HG03196 (cell line): ENCODE measurements around the gene SLC38A3.

Source experiments
- ATAC-seq: cut with Tn5 transposase; IDR thresholded peaks from one replicate; pipeline ENCODE4 v1.9.1; 2021; ENCODE audit not compliant: unreplicated experiment

Gene SLC38A3

DNA sequence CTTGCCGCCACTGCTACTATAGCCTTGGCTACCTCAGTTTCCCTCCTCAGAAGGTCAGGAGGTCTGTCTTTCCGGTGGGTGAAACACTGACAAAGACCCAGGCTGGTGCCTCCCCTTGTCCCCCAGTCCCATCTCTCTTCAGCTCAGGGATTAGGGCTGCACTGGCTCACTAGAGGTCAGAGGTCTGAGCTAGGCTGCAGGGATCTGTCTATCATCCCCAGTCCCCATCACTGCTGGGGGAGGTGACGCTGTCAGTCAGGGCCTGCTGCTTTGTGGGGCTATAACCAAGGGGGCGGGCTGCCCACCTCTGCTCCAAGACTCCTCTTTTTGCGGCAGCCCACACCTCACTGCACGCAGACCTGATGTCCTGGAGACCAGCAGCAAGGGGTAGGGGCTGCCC is 36.3 kb upstream of the SLC38A3 start:
- no peak for ATAC-seq

DNA sequence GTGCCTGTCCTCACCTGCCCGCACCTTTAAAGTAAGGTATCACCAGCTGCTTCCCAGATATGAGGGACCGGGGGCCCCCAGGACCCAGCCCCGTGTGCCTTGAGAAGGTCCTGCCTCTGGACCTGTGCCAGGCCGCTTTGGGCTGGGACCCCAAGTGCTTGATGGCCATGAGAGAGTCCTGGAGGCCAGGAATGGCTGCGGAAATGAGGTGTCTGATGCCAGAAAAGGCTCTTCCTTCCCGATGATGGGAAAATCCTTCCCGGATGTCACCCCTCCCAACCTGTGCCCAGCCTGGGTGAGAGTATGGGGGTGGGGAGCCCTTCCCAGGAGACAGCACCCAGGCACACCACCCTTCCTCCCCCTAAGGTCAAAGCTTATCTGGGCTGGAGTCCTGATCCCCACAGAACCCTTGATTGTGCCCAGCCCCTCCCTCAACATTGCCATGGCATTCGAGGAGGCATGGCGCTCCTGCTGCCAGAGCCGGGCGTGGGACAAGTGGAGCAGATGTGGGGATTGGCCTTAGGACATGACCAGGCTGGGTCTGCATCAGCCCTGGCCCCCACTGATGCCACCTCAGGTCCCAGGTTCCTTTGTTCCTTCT is 35.7 kb upstream of the SLC38A3 start:
- no peak for ATAC-seq

DNA sequence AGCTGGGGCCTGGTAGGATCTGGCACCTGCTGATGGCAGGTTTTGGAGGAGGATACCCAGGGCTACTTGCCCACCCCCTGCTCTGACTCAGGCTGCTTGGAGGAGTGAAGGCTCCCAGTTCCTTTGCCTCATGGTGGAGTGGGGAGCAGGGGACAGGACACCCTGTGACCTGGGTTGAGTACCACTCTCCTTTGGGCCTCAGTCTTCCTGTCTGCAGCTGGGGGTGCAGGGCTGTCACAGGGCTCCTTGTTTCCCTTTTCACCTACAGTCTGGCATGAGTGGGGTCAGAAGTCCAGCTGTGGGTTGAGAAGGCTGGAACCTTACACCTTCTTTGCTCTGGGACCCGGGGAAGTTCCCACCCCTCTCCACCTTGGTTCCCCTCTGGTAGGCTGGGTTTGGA is 35.2 kb upstream of the SLC38A3 start:
- no peak for ATAC-seq

DNA sequence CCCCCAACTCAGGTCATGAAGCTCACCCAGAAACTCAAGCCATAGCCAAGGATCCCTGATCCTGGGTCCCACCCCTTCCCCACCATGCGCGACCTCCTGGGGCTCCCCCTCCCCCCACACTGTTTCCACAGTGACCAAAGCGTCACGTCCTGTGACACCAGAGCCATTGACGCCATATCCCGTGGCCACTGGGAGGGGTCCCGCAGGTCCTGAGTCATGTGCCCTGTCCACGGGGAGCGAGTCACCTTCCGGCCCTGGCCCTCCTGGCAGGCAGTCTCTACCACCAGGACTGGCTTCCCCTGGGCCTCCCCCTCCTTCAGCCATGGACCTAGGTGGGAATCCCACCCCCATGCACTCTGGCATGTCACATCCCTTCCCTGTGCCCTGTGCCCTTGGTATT is 34.4 kb upstream of the SLC38A3 start:
- ATAC-seq = no peak

DNA sequence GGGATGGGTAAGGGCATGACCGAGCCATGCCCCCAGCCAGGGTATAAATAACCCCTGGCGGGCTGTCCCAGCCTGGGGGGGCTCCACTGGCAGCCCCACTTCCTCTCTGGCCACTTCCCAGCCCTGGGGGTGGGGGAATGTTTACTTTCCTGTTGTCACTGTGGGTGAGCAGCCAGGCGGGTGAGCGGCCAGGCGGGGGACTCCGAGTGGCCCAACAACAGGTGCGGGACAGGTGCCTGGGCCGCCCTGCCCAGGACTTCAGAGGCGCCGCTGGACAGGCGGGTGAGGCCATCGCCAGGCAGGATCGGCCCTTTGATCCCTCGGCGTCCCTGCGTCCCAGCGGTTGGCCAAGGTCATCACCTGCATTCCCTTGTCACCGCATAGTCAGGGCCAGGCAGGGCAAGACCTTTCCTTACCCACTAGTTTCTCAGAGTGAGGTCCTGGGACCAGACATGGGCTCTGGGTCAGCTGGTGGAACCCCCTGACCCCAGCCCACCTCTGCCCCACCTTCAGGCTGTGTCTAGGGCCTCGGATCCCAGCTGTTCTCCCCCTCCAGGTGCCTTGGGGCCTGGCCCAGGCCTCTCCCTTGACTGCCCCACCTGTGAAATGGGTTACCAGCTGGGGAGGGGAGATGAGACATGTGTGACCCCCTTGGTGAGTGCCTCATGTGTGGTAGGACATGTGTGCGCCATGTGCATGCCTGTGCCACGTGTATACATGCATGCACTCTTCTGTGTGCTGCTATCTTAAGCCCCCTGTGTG is 33.4 kb upstream of the SLC38A3 start:
- ATAC-seq = no peak

DNA sequence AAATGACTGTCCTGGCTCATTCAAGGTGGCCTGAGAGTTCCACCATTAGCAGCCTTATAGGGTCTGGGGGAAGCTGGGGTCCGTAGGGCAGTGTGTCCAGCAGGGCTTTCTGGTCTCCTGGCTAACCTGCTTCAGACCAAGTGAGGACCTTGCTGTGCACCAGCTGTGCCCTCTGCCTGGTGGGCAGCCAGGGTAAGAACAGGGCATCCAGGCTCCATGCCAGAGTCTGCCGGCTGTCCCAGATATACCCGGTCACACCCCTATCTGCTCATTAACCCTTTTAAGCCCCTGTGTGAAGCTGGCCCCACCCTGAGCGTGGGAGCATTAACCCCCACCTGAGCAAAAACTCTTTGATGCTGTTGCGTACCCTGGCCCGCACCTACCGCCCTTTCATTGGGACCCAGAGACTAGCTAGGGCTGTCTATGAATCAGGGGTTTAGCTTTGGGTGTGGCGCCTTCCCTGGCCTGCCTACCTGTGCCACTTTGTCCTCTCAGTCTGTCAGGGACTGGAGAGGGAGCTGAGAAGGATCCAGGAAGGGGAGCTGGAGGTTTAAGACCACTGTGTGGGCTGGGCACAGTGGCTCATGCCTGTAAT is 32.3 kb upstream of the SLC38A3 start:
- no peak for ATAC-seq

DNA sequence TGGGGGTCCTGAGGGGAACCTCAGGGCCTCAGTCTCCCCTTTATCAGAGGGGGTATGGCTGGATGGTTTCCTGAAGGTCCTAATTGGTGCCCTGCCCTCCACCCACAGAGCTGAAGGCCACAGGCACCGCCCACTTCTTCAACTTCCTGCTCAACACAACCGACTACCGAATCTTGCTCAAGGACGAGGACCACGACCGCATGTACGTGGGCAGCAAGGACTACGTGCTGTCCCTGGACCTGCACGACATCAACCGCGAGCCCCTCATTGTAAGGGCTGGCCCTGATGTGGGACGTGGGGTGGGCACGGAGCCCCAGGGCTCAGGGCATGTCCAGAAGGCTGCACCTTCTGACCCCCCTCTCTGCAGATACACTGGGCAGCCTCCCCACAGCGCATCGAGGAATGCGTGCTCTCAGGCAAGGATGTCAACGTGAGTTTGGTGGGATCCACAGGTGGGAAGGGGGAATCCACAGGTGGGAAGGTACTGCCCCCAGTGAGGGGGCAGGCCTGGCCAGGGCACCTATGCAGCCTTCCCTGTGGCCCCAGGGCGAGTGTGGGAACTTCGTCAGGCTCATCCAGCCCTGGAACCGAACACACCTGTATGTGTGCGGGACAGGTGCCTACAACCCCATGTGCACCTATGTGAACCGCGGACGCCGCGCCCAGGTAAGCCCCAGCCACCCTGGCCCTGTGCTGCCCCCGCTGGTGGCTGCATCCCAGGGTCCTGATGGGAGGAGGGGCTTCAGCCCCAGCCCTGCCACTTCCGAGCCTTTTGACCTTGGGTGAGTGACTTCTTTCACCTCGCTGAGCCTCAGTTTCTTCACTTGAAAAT is 31.2 kb upstream of the SLC38A3 start:
- ATAC-seq = no peak

DNA sequence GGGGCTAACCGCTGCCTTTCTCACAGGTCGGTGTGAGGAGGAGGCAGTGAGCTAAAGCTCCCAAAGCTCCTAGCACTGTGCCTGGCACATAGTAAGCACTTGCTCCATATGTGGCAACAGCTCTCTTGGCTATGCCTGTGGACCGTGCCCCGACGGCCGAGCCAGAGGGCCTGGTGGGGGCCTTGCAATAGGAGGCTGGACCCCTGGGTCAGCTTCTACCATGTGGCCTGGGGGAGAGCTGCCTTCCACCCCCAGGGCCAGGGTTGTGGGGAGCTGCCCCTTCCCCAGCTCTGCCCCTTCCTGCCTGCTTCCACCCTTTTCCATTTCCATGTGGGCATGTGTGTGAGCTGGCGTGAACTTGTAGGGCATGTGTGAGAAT is 30.6 kb upstream of the SLC38A3 start:
- ATAC-seq = no peak

DNA sequence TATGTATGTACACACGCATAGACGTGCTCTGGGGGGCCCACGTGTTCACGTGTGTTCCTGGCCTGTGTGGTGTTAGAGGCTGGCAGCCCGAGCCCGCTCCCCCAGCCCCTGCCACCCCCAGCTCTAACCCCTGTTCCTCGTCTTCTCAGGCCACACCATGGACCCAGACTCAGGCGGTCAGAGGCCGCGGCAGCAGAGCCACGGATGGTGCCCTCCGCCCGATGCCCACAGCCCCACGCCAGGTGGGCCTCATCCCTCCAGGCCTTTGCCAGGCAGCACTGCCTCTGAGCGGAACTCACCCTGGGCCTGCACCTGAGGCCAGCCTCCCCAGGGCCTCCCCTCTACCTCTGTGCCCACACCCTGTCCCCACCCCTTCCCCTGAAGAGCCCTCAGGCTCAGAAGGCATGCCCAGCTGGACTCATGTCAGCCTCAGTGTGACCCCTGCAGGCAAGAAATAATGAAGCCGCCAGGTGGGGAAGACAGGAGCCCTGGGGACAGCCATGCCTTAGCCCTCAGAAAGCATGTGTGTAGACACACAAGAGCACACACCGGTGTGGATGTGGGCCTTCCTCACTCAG is 30.0 kb upstream of the SLC38A3 start:
- no peak for ATAC-seq

DNA sequence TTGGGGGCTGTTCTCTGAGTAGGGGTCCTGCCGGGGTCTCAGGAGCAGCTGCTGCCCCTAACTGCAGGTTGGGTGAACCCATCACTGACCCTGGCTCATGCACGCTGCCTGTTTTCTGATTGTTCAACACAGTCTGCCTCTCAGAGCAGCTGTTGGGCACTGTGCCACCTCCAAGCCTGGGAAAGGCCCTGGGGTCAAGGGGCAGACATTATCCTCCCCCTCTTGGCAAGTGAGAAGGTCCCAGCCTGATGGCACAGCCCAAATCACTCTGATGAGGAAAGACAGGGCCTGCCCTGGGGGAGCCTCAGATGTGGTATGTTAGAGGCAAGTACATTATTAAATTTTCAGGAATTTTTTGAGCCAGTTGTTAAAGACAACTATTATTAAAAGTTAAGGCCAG is 27.7 kb upstream of the SLC38A3 start:
- no peak for ATAC-seq

DNA sequence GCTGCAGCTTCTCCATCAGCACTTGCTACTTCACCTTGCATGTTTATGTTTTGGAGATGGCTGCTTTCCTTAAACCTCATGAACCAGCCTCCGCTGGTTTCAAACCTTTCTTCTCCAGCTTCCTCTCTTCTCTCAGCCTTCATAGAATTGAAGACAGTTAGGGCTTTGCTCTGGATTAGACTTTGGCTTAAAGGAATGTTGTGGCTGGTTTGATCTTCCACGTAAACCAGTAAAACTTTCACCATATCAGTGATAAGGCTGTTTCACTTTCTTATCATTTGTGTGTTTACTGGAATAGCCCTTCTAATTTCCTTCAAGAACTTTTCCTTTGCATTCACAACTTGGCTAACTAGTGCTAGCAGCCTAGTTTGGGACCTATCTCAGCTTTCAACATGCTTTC is 25.4 kb upstream of the SLC38A3 start:
- ATAC-seq = no peak

DNA sequence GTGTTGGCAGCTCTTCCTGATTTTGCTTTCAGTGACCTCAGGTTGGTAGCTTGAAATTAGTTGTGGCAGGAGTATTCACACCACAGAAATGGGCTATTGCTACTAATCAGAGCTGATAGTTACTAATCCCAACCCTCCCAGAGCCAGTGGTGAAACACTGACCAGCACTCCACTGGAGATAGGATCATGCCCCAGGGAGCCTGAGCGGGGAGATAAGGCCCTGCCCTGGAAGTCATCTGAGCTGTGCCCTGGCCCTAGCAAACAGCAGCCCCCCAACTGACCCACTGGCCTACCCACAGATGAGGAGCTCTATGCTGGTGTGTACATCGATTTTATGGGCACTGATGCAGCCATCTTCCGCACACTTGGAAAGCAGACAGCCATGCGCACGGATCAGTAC is 23.1 kb upstream of the SLC38A3 start:
- no peak for ATAC-seq

DNA sequence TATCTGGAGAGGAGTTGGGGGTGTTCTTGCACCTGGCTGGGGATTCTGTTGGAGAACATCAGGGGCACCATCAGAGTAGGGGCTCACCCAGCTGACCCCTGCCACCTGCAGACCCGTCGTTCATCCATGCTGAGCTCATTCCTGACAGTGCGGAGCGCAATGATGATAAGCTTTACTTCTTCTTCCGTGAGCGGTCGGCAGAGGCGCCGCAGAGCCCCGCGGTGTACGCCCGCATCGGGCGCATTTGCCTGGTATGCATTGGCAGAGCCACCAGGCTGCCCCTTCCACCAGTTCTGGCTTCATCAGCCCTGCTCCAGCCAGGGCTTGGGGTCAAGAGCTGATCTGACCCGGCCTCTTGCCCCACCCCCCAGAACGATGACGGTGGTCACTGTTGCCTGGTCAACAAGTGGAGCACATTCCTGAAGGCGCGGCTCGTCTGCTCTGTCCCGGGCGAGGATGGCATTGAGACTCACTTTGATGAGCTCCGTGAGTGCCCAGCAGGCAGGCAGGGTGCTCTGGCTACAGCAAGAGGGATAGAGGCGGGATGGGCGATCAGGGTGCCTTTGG is 22.5 kb upstream of the SLC38A3 start:
- ATAC-seq = no peak

DNA sequence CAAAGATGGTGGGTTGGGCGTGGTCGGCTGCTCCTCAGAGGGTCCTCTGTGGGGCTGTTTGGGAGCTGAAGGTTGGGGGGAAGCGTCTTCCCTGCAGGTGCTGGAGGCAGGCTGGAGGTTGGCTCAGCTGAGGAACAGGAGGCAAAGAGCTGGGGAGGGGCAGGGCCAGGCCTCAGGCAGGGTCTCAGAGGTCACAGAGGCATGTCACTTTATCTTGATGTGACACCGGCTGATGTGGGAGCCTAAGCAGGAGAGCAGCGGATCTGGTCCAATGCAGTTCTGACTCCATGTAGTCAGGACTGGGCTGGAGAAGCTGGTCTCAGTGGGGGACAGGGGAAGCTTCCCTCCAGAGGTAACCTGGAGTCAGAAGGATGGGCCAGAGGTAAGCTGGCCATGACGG is 21.3 kb upstream of the SLC38A3 start:
- no peak for ATAC-seq

DNA sequence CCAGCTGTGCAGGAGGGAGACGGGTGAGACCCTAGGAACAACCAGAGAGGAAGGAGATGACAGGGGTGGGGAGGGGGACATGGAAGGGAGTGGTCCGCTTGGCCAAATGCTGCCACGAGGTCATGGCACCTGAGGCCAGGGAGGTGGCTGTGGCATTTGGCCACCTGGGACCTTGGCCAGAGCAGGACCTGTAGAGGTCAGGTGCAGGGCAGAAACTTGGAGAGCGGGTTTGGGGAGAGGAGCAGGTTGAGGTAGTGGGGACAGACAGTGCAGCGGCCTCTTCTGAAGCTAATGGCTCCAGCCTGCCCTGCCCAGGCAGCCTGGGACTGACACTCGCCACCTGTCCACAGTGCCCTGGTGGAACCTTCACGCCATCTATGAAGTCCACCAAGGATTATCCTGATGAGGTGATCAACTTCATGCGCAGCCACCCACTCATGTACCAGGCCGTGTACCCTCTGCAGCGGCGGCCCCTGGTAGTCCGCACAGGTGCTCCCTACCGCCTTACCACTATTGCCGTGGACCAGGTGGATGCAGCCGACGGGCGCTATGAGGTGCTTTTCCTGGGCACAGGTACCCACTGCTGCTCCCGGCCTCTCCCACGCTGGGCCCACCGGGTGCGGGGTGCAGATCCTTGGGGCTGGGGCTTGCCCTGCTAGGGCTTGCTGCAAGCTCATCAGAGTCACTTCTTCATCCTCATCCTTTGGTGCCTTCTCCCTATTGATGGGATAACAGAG is 20.7 kb upstream of the SLC38A3 start:
- no peak for ATAC-seq

DNA sequence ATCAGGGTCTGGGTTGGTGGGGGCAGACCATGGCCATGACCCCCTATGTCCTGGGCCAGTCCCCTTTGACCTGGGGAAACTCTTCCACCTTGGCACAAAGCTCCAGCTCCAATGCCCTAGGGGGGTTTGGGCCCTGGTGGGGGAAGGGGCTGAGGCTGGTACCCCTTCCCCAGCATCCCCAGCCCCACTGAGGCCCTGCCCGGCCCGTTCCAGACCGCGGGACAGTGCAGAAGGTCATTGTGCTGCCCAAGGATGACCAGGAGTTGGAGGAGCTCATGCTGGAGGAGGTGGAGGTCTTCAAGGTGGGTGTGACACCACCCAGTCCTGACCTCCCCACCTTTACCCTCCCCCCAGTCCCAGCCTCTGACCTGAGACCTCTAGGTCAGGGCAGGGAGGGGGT is 19.8 kb upstream of the SLC38A3 start:
- ATAC-seq = no peak

DNA sequence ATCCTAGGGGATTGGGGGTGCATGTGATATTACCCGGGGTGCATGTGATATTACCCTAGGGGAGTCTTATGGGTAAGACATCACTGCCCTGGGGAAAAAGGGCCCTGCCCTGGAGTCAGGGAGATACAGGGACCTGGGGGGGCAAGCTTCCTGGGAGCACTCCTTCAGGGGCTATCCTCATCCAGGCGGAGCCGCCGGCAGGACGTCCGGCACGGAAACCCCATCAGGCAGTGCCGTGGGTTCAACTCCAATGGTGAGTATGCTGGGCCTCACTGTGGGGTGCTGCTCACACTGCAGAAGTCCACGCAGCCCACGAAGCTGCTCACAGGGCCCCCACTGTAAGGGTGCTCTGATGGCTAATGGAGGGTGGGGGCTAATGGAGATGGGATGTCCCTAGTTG is 19.0 kb upstream of the SLC38A3 start:
- no peak for ATAC-seq

DNA sequence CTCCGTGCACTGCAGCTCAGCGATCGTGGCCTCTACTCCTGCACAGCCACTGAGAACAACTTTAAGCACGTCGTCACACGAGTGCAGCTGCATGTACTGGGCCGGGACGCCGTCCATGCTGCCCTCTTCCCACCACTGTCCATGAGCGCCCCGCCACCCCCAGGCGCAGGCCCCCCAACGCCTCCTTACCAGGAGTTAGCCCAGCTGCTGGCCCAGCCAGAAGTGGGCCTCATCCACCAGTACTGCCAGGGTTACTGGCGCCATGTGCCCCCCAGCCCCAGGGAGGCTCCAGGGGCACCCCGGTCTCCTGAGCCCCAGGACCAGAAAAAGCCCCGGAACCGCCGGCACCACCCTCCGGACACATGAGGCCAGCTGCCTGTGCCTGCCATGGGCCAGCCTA is 17.3 kb upstream of the SLC38A3 start:
- ATAC-seq = no peak

DNA sequence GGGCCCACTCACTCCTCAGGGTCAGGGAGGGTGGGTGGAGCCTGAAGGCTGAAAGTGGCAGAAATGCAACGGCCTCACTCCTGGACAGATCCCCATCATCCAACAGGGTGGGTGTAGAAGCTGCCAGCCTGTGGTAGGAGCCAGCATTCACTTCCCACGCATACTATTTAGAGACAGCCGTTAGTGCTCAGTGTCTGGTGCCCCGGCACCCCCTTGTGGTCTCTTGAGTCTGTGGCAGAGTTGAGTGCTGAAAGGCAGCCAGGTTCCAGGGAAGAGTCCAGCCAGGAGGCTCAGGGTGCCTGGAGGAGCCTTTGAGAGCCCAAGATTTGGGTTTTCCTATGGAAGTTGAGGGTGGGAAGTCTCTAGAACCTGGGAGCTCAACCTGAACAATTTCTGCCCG is 15.8 kb upstream of the SLC38A3 start:
- no peak for ATAC-seq

DNA sequence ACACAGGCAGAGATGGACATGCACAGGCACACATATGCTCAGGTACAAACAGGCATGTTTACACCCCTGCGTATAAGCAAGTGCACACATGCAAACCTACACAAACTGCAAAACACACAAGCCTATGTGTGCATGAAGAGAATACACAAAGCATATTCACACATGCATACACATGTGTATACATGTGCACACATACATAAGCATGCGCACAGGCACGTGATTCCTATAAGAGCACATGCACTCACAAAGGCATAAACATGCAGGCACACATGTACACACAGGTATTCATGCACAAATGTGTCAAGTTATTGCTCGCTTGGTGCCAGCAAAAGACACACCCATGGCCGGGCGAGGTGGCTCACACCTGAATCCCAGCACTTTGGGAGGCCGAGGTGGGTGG is 15.1 kb upstream of the SLC38A3 start:
- no peak for ATAC-seq
